ENCODE results near the gene PCK2.

DNA sequence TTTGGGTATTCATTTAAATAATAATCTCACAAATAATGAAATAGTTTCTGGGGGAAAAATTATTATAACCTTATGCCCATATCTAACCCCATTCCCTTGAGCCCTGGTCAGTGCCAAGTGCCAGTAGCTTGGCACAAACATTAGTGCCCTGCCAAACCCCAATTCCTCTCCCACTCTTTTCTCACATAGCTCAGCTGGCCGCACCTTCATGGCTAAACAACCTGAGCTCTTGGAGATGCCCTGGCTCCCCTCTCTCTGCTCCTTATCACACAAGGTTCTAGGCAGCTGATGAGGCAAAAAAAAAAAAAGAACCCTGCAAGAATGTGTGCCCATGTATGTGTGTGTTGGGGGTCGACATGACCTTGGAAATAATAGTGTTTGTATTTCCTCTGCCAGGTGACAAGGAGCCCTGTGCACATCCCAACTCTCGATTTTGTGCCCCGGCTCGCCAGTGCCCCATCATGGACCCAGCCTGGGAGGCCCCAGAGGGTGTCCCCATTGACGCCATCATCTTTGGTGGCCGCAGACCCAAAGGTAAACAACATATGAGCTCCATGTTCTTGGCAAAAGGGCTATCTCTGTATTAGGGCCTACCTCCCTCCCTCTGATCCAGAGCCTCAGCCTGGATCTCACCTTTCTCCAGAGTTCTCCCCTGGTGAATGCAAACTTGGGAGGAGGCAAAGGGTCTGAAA, 8.4 kb downstream of the PCK2 start:
- TF ChIP-seq YY1 (IDR thresholded peaks at IDR 0.05; ENCODE audit: insufficient read depth, insufficient read length) (no peak), ZNF274 (IDR thresholded peaks at IDR 0.05; ENCODE audit: low read depth, low read length) (no peak), SUZ12 (IDR thresholded peaks at IDR 0.05; ENCODE audit: extremely low read depth, insufficient read depth, insufficient read length) (no peak)

Data from NT2/D1 (cell line).